Uterus (tissue), 2 donors: ENCODE measurements around the gene BACE2.

Source experiments
- CTCF ChIP-seq, 4 experiments: fragments of 200-600 bp in 2 of 4; fragments of 450-650 bp in 2 of 4; sonication (generic) in 2 of 4; IDR thresholded peaks; one replicate each; pipeline ENCODE4 v1.5.1; 2016 to 2019; ENCODE audit warnings: antibody characterized with exemption in 4 of 4, mild to moderate bottlenecking in 2 of 4, moderate library complexity in 1 of 4
- POLR2A ChIP-seq, 2 donors: fragments of 450-650 bp; IDR thresholded peaks; one replicate each; pipeline ENCODE4 v1.6.1; 2016; ENCODE audit warnings: antibody characterized with exemption in 2 of 2, mild to moderate bottlenecking in 1 of 2, moderate library complexity in 1 of 2

GRCh38 chr21:41232013-41232412 lies 64.1 kb downstream of the BACE2 start:
- no peak for TF ChIP-seq CTCF (IDR thresholded peaks at IDR 0.05)
- TF ChIP-seq POLR2A (IDR thresholded peaks at IDR 0.05) = no peak
